H54 (cell line): ENCODE measurements around the gene ITGB7.

Source experiments
- DNase-seq: peaks from one replicate; pipeline ENCODE4 v3.0.0; 2011; ENCODE audit warnings: low spot score, mixed read lengths; ENCODE audit not compliant: insufficient read length
- FAIRE-seq: peaks from 3 replicates; lab custom pipeline; 2011; peaks lifted over from hg19 to GRCh38; lab: Jason Lieb, UNC
- POLR2A ChIP-seq: IDR thresholded peaks from 2 replicates; pipeline ENCODE4 v1.6.1; 2011; ENCODE audit warnings: low read depth, mild to moderate bottlenecking, low read length

Gene ITGB7

GRCh38 chr12:53207042-53207441 is at the start of gene ITGB7:
TSS of gene ITGB7 (minus strand) at chr12:53207251. CDS start at chr12:53200443, 6,808 bp downstream.
- FAIRE-seq (no peak), DNase-seq (no peak)
- TF ChIP-seq POLR2A = no peak

- no peak for FAIRE-seq
- no peak for DNase-seq
- no peak for TF ChIP-seq POLR2A
Observed at GRCh38 chr12:53255996-53256395, 48.9 kb upstream of the ITGB7 start.

- no peak for TF ChIP-seq POLR2A
- no peak for FAIRE-seq
Observed at GRCh38 chr12:53254816-53255545, 47.9 kb upstream of the ITGB7 start.

GRCh38 chr12:53253298-53253697 is 46.2 kb upstream of the ITGB7 start:
- no peak for FAIRE-seq
- DNase-seq = no peak
- TF ChIP-seq POLR2A = no peak

More at GRCh38 chr12:53254816-53255545, 47.9 kb upstream of the ITGB7 start:
- DNase-seq = no peak

GRCh38 chr12:53252349-53252916 is 45.4 kb upstream of the ITGB7 start:
- TF ChIP-seq POLR2A = no peak
- FAIRE-seq (no peak), DNase-seq (no peak)

- FAIRE-seq = no peak
- peak; percentile 89 for DNase-seq
Observed at GRCh38 chr12:53251477-53252348, 44.7 kb upstream of the ITGB7 start.

GRCh38 chr12:53245286-53245685 is 38.2 kb upstream of the ITGB7 start:
- DNase-seq (no peak), FAIRE-seq (no peak)
- TF ChIP-seq POLR2A = no peak

More at GRCh38 chr12:53251477-53252348, 44.7 kb upstream of the ITGB7 start:
- peak; percentile 68 for TF ChIP-seq POLR2A

- DNase-seq = no peak
- FAIRE-seq = no peak
- no peak for TF ChIP-seq POLR2A
Observed at GRCh38 chr12:53244337-53244736, 37.3 kb upstream of the ITGB7 start.

GRCh38 chr12:53241623-53242412 is 34.8 kb upstream of the ITGB7 start:
- no peak for TF ChIP-seq POLR2A
- DNase-seq = no peak
- no peak for FAIRE-seq

GRCh38 chr12:53239643-53240258 is 32.7 kb upstream of the ITGB7 start:
- DNase-seq = no peak
- FAIRE-seq = no peak
- TF ChIP-seq POLR2A = no peak

GRCh38 chr12:53236443-53237111 is 29.5 kb upstream of the ITGB7 start:
- FAIRE-seq (no peak), DNase-seq (no peak)
- no peak for TF ChIP-seq POLR2A

GRCh38 chr12:53235742-53236442 is 28.8 kb upstream of the ITGB7 start:
- TF ChIP-seq POLR2A = no peak
- DNase-seq (no peak), FAIRE-seq (no peak)
